ENCODE data around the gene ATAD3A. TPM values are rescaled to one million over a fixed set of nuclear protein-coding genes. Genes with fewer than 3 reads are reported as not detected.
"Not testable (repeated sequence)": the region's sequence is repeated elsewhere in the genome, so short reads cannot be mapped to it uniquely, and the experiment has no call there.

The ATAD3A gene
- total and polyA plus RNA-seq, 2 donors = 7.1 to 18.8 TPM

- H3K4me3 ChIP-seq (ENCODE audit: low read depth, low read length); H3K36me3 ChIP-seq (ENCODE audit: insufficient read depth): not testable (repeated sequence)
- 96% methylated on average over 31 of the region's 31 CpGs for WGBS
These were observed 11.3 kb downstream of the ATAD3A start for GRCh38 chr1:1523226-1523625.

GRCh38 chr1:1523651-1524050 is 11.7 kb downstream of the ATAD3A start:
- not testable (repeated sequence) for H3K36me3 ChIP-seq (ENCODE audit: insufficient read depth); H3K4me3 ChIP-seq (ENCODE audit: low read depth, low read length); DNase-seq (ENCODE audit: extremely low spot score); H3K4me1 ChIP-seq (ENCODE audit: insufficient read depth); H3K27ac ChIP-seq (ENCODE audit: low read depth)
- 91% methylated on average over 17 of the region's 17 CpGs for WGBS

More at GRCh38 chr1:1523226-1523625, 11.3 kb downstream of the ATAD3A start:
- H3K4me1 ChIP-seq (ENCODE audit: insufficient read depth); DNase-seq (ENCODE audit: extremely low spot score); H3K27ac ChIP-seq (ENCODE audit: low read depth): not testable (repeated sequence)

- H3K27ac ChIP-seq (ENCODE audit: low read depth); H3K36me3 ChIP-seq (ENCODE audit: insufficient read depth); H3K4me1 ChIP-seq (ENCODE audit: insufficient read depth); H3K4me3 ChIP-seq (ENCODE audit: low read depth, low read length); DNase-seq (ENCODE audit: extremely low spot score): not testable (repeated sequence)
- 93% methylated on average over 26 of the region's 30 CpGs for WGBS
These were observed 12.9 kb downstream of the ATAD3A start for GRCh38 chr1:1524750-1525383.

GRCh38 chr1:1526476-1526875 is 14.5 kb downstream of the ATAD3A start:
- not testable (repeated sequence) for H3K4me1 ChIP-seq (ENCODE audit: insufficient read depth); DNase-seq (ENCODE audit: extremely low spot score); H3K36me3 ChIP-seq (ENCODE audit: insufficient read depth); H3K4me3 ChIP-seq (ENCODE audit: low read depth, low read length); H3K27ac ChIP-seq (ENCODE audit: low read depth)
- 96% methylated on average over 17 of the region's 21 CpGs for WGBS

- H3K4me3 ChIP-seq (ENCODE audit: low read depth, low read length) = no peak overlapping the region
- no peak overlapping the region for H3K27ac ChIP-seq (ENCODE audit: low read depth)
- 92% methylated on average over 31 of the region's 31 CpGs for WGBS
- H3K4me1 ChIP-seq (ENCODE audit: insufficient read depth) = no peaks in the 10 kb centered on the region
- no peaks in the 10 kb centered on the region for H3K36me3 ChIP-seq (ENCODE audit: insufficient read depth)
- no peak for DNase-seq (ENCODE audit: extremely low spot score)
These were observed 15.3 kb downstream of the ATAD3A start for GRCh38 chr1:1527092-1527816.

- WGBS = 86% methylated on average over 37 of the region's 37 CpGs
These were observed 16.6 kb downstream of the ATAD3A start for GRCh38 chr1:1528301-1529267.

GRCh38 chr1:1529321-1529720 is 17.4 kb downstream of the ATAD3A start:
- Histone ChIP-seq H3K36me3 (ENCODE audit: insufficient read depth) (no peaks in the 10 kb centered on the region), H3K4me3 (ENCODE audit: low read depth, low read length) (no peak overlapping the region), H3K27ac (ENCODE audit: low read depth) (no peak overlapping the region), H3K4me1 (ENCODE audit: insufficient read depth) (no peaks in the 10 kb centered on the region)
- 99% methylated on average over 16 of the region's 18 CpGs for WGBS
- no peak for DNase-seq (ENCODE audit: extremely low spot score)

More at GRCh38 chr1:1528301-1529267, 16.6 kb downstream of the ATAD3A start:
- DNase-seq (ENCODE audit: extremely low spot score) = no peak
- Histone ChIP-seq H3K27ac (ENCODE audit: low read depth) (no peak overlapping the region), H3K36me3 (ENCODE audit: insufficient read depth) (no peaks in the 10 kb centered on the region), H3K4me1 (ENCODE audit: insufficient read depth) (no peaks in the 10 kb centered on the region), H3K4me3 (ENCODE audit: low read depth, low read length) (no peak overlapping the region)

GRCh38 chr1:1529936-1530335 is 18.0 kb downstream of the ATAD3A start:
- WGBS = 97% methylated on average over 8 of the region's 8 CpGs
- Histone ChIP-seq H3K4me1 (ENCODE audit: insufficient read depth) (no peaks in the 10 kb centered on the region), H3K4me3 (ENCODE audit: low read depth, low read length) (no peak overlapping the region), H3K27ac (ENCODE audit: low read depth) (no peak overlapping the region), H3K36me3 (ENCODE audit: insufficient read depth) (no peaks in the 10 kb centered on the region)
- no peak for DNase-seq (ENCODE audit: extremely low spot score)

GRCh38 chr1:1531947-1532346 is 20.0 kb downstream of the ATAD3A start:
- Histone ChIP-seq H3K36me3 (ENCODE audit: insufficient read depth) (no peaks in the 10 kb centered on the region), H3K4me1 (ENCODE audit: insufficient read depth) (no peaks in the 10 kb centered on the region), H3K4me3 (ENCODE audit: low read depth, low read length) (no peak overlapping the region), H3K27ac (ENCODE audit: low read depth) (no peak overlapping the region)
- 97% methylated on average over 4 of the region's 4 CpGs for WGBS
- no peak for DNase-seq (ENCODE audit: extremely low spot score)

GRCh38 chr1:1533176-1533893 is 21.4 kb downstream of the ATAD3A start:
- not testable (repeated sequence) for DNase-seq (ENCODE audit: extremely low spot score); H3K4me3 ChIP-seq (ENCODE audit: low read depth, low read length); H3K27ac ChIP-seq (ENCODE audit: low read depth); H3K36me3 ChIP-seq (ENCODE audit: insufficient read depth); H3K4me1 ChIP-seq (ENCODE audit: insufficient read depth)
- WGBS = 67% methylated on average over 19 of the region's 22 CpGs

GRCh38 chr1:1533894-1534291 is 21.9 kb downstream of the ATAD3A start:
- not testable (repeated sequence) for H3K36me3 ChIP-seq (ENCODE audit: insufficient read depth); H3K27ac ChIP-seq (ENCODE audit: low read depth); H3K4me1 ChIP-seq (ENCODE audit: insufficient read depth); H3K4me3 ChIP-seq (ENCODE audit: low read depth, low read length); DNase-seq (ENCODE audit: extremely low spot score)
- WGBS = 75% methylated on average over 15 of the region's 18 CpGs

- WGBS = 87% methylated on average over 31 of the region's 31 CpGs
- Histone ChIP-seq H3K4me1 (ENCODE audit: insufficient read depth) (no peaks in the 10 kb centered on the region), H3K4me3 (ENCODE audit: low read depth, low read length) (no peak overlapping the region), H3K36me3 (ENCODE audit: insufficient read depth) (no peaks in the 10 kb centered on the region), H3K27ac (ENCODE audit: low read depth) (no peak overlapping the region)
- DNase-seq (ENCODE audit: extremely low spot score) = no peak
These were observed 22.6 kb downstream of the ATAD3A start for GRCh38 chr1:1534401-1535154.
